Ascending aorta (tissue), 2 donors: ENCODE data around the gene ZBTB7A. TPM values are rescaled to one million over a fixed set of nuclear protein-coding genes. Genes with fewer than 3 reads are reported as not detected.

Experiments used
- DNase-seq, 2 donors: peaks; one replicate each; pipeline ENCODE4 v3.0.0-alpha.2; 2019; ENCODE audit warnings: low spot score in 2 of 2
- H3K27ac ChIP-seq, 2 donors: fragments of 200-600 bp; sonication (generic); one replicate each; pipeline ENCODE4 v1.5.1; 2016 to 2017; ENCODE audit warnings: mild to moderate bottlenecking in 1 of 2
- H3K27me3 ChIP-seq: fragments of 200-600 bp; sonication (generic); one replicate; pipeline ENCODE4 v1.5.1; 2017
- H3K36me3 ChIP-seq, 2 donors: fragments of 200-600 bp; sonication (generic); one replicate each; pipeline ENCODE4 v1.5.1; 2016
- H3K4me1 ChIP-seq, 2 donors: fragments of 200-600 bp; sonication (generic); one replicate each; pipeline ENCODE4 v1.5.1; 2016 to 2017; ENCODE audit warnings: mild to moderate bottlenecking in 1 of 2
- H3K4me3 ChIP-seq, 2 donors: fragments of 200-600 bp; sonication (generic); one replicate each; pipeline ENCODE4 v1.5.1; 2016 to 2017; ENCODE audit warnings: mild to moderate bottlenecking in 1 of 2
- H3K9me3 ChIP-seq, 2 donors: fragments of 200-600 bp; sonication (generic); one replicate each; pipeline ENCODE4 v1.5.1; 2016
- intact Hi-C: fragments of 100-400 bp; cut with DNase I; formaldehyde crosslinking; loops from one replicate; pipeline ENCODE4 v1.15.1; 2023
- total RNA-seq: library from RNA; depleted of rRNA; stranded (reverse); fragments of >200 nt; gene quantifications from one replicate; pipeline ENCODE4 v1.1.0, GENCODE V29; 2016
- TF ChIP-seq, protein P1 (sequence below), 3 experiments: fragments of 200-600 bp in 2 of 3; fragments of 450-650 bp in 1 of 3; sonication (generic) in 2 of 3; IDR thresholded peaks; one replicate each; pipeline ENCODE4 v1.5.1; 2016 to 2019; ENCODE audit warnings: antibody characterized with exemption in 3 of 3, mild to moderate bottlenecking in 1 of 3, moderate library complexity in 1 of 3

The ZBTB7A gene
- total RNA-seq, 1 donor from 2014 or later: 76.4 TPM

DNA sequence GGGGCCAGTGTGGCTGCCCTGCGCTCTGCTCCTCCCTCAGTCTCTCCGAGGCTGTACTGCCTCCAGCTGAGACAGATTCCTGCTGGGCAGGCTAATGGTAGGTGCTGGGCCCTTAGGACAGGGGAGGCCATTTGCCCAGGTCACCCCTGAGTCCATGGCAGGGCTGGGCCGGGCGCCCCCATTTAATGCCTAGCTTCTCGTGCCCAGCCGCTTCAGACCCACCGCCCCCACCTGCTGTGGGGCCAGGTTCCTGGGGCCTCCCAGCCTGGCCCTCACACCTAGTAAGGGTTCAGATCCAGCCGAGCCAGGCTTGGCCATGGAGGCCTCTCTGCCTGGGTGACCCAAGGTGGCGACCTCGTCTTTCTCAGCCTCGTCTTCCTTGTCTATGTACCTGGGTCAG is 41.4 kb downstream of the ZBTB7A start:
- H3K4me3 ChIP-seq: no peak overlapping the region
- DNase-seq: no peak
- TF ChIP-seq, protein P1, sequence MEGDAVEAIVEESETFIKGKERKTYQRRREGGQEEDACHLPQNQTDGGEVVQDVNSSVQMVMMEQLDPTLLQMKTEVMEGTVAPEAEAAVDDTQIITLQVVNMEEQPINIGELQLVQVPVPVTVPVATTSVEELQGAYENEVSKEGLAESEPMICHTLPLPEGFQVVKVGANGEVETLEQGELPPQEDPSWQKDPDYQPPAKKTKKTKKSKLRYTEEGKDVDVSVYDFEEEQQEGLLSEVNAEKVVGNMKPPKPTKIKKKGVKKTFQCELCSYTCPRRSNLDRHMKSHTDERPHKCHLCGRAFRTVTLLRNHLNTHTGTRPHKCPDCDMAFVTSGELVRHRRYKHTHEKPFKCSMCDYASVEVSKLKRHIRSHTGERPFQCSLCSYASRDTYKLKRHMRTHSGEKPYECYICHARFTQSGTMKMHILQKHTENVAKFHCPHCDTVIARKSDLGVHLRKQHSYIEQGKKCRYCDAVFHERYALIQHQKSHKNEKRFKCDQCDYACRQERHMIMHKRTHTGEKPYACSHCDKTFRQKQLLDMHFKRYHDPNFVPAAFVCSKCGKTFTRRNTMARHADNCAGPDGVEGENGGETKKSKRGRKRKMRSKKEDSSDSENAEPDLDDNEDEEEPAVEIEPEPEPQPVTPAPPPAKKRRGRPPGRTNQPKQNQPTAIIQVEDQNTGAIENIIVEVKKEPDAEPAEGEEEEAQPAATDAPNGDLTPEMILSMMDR (IDR thresholded peaks at IDR 0.05): no peak
- H3K27ac ChIP-seq: no peak overlapping the region
- H3K27me3 ChIP-seq: no peaks in the 10 kb centered on the region
- H3K36me3 ChIP-seq: peaks cover 41 to 50% of the 10 kb centered on the region in 2 donors
- intact Hi-C loops: no loop called here
- H3K4me1 ChIP-seq: no peaks in the 10 kb centered on the region
- no peaks in the 10 kb centered on the region for H3K9me3 ChIP-seq

DNA sequence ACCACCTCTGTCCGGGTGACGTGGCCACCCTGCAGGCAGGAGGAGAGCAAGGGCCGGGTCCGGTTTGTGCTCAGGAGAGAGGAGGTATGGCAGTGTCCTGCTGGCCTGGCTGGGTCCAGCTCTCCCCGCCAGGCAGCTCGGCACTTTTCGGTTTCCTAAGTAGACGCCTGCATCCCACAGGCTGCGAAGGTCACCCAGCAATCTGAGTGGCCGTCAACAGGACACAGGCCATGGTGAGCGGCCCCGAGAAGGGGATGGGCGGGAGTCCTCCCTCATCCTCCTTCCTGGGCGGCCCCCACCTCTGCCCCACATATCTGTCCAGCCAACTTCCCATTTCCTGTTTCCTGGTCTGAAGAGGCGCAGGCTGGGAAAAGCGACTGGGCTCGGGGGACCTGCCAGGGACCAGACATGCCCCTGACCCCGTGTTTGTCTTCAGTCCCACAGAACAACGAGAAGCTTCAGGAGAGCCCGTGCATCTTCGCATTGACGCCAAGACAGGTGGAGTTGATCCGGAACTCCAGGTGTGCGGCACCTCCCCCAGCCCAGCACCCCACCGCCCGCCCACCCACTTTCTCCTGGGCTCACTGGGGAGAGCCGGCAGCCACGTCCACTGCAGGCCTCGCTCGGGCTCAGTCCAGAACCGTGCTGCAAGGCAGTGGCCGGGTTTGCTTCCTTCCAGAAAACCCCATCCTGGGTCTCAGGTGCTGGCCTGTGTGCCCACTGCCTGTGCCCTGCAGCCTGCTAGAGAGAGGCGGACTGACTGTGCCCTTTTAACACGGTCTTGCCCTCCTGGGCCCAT is 42.9 kb downstream of the ZBTB7A start:
- Histone ChIP-seq H3K27ac (no peak overlapping the region), H3K4me3 (no peak overlapping the region), H3K36me3 (peaks cover 29 to 43% of the 10 kb centered on the region in 2 donors), H3K27me3 (no peaks in the 10 kb centered on the region), H3K9me3 (no peaks in the 10 kb centered on the region), H3K4me1 (no peaks in the 10 kb centered on the region)
- DNase-seq: no peak
- intact Hi-C loops: no loop called here
- TF ChIP-seq, protein P1 (IDR thresholded peaks at IDR 0.05): no peak

DNA sequence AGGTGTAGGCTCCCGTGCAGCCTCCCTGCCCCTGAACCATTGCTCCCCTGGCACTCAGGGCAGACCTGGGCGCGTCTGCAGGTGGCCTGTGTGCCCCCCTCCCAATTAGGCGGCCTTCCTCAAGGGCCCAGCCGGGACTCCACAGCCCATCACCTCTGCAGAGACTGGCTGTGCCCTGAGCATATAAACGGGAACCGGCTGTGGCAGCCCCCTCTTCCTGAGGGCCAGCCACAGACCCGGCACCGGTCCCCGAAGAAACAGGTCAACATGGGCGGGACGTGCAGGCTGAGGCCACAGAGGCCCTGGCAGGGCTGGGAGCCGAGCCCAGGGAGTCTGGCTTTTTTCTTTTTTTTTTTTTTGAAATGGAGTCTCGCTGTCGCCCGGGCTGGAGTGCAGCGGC is 47.1 kb downstream of the ZBTB7A start:
- peaks cover 16 to 24% of the 10 kb centered on the region in 2 donors for H3K36me3 ChIP-seq
- DNase-seq: no peak
- no peak overlapping the region for H3K27ac ChIP-seq
- TF ChIP-seq, protein P1 (IDR thresholded peaks at IDR 0.05): no peak
- H3K27me3 ChIP-seq: no peaks in the 10 kb centered on the region
- intact Hi-C loops: no loop called here
- no peak overlapping the region for H3K4me3 ChIP-seq
- peaks cover 0 to 16% of the 10 kb centered on the region in 2 donors for H3K4me1 ChIP-seq
- no peaks in the 10 kb centered on the region for H3K9me3 ChIP-seq

DNA sequence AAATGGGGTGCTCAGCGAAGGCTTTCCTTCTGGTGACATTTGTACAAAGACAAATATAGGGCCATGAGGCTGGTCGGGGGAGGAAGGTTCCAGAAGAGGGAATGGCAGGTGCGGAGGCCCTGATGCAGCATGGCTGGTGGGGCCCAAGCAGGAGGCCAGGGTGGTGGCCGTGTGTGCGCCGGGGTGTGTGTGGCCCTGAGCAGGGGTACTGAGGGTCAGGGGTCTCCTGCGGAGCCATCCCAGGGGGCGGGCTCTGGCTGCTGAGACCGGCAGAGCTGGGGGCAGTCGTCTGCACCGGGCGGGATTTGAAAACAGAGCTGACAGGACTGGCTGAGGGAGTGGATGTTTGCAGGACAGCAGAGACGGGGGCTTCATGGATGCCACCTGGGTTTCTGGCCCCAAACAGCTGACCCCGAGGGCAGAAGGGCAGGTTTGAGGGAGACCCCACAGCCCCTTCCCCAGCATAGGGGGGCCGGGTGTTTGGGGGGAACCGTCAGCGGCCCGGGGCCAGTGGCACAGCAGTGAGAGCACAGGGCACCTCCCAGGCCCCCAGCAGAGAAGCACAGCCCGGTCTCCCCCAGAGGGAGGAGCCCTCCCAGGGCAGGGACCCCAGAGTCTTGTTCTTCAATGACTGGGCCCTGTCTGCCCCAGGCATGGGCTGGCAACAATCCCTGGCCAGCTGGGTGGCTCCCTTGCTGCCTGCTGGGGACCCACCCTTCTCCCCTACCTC is 47.8 kb downstream of the ZBTB7A start:
- Histone ChIP-seq H3K27ac (no peak overlapping the region), H3K27me3 (no peaks in the 10 kb centered on the region), H3K4me1 (peaks cover 0 to 19% of the 10 kb centered on the region in 2 donors), H3K9me3 (no peaks in the 10 kb centered on the region), H3K36me3 (peaks cover 16 to 24% of the 10 kb centered on the region in 2 donors), H3K4me3 (no peak overlapping the region)
- intact Hi-C loops: no loop called here
- no peak for DNase-seq
- TF ChIP-seq, protein P1 (IDR thresholded peaks at IDR 0.05): no peak

DNA sequence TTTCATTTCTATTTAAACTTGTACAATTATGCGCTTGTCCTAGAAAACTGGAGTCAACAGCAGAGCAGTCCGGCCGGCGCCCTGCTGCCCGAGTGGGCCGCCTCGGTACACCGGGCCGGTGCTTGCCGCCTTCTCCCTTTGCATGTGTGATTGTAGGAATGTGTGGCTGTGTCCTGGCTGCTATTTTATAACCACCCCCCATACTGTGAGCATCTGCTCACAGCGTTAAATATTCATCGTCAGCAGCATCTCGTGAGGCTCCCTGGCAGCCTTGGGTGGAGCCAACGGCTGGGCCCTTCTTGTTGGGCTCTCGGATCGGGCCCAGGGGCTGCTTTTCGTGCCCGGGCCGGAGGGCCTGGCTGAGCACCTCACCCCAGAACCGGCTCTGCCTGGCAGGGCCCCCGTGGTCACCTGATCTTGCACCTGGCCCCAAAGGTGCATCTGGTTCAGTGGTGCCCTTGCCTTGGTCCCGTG is 48.5 kb downstream of the ZBTB7A start:
- no peak overlapping the region for H3K4me3 ChIP-seq
- no peak for DNase-seq
- H3K27me3 ChIP-seq: no peaks in the 10 kb centered on the region
- TF ChIP-seq, protein P1 (IDR thresholded peaks at IDR 0.05): no peak
- no peaks in the 10 kb centered on the region for H3K9me3 ChIP-seq
- H3K4me1 ChIP-seq: peaks cover 0 to 19% of the 10 kb centered on the region in 2 donors
- peaks cover 22 to 27% of the 10 kb centered on the region in 2 donors for H3K36me3 ChIP-seq
- H3K27ac ChIP-seq: no peak overlapping the region
- intact Hi-C loops: no loop called here
